C4-2B (cell line): ENCODE data around the gene OLFML2A.

Source experiments
- ZFX ChIP-seq: fragments of 450-650 bp; IDR thresholded peaks from 2 replicates; pipeline ENCODE4 v1.6.1; 2017
- TF ChIP-seq, protein P1 (sequence below): fragments of 450-650 bp; conservative IDR thresholded peaks from 2 replicates; pipeline ENCODE4 v1.5.1; 2017; ENCODE audit warnings: mild to moderate bottlenecking

DNA sequence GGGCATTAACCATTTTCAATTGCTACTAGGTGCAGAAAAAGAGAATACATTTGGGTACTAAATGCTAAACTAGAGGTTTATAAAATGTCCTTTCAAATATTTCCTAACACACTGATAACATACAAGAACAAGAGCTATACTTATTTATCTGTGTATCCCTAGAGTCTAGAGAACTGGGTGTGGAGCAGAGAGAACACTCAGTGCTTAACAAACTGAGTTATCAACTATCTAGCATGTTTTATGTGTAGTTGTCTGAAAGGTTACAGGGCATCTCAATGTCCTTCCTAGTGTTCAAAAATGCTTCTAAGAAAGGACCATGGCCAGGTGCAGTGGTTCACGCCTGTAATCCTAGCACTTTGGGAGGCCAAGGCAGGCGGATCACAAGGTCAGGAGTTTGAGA is 46.2 kb upstream of the OLFML2A start:
- TF ChIP-seq, protein P1, sequence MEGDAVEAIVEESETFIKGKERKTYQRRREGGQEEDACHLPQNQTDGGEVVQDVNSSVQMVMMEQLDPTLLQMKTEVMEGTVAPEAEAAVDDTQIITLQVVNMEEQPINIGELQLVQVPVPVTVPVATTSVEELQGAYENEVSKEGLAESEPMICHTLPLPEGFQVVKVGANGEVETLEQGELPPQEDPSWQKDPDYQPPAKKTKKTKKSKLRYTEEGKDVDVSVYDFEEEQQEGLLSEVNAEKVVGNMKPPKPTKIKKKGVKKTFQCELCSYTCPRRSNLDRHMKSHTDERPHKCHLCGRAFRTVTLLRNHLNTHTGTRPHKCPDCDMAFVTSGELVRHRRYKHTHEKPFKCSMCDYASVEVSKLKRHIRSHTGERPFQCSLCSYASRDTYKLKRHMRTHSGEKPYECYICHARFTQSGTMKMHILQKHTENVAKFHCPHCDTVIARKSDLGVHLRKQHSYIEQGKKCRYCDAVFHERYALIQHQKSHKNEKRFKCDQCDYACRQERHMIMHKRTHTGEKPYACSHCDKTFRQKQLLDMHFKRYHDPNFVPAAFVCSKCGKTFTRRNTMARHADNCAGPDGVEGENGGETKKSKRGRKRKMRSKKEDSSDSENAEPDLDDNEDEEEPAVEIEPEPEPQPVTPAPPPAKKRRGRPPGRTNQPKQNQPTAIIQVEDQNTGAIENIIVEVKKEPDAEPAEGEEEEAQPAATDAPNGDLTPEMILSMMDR, result no peak
- TF ChIP-seq ZFX, result no peak
